Psoas muscle (tissue), 8 donors: ENCODE results near the gene GAP43. TPM values are rescaled to one million over a fixed set of nuclear protein-coding genes. Genes with fewer than 3 reads are reported as not detected.

Experiments used
- ATAC-seq, 4 donors: fragments of 200-7000 bp; cut with Tn5 transposase; one replicate each; pipeline ENCODE4 v1.9.1; 2020; ENCODE audit warnings: moderate library complexity in 3 of 4, mild to moderate bottlenecking in 2 of 4
- DNase-seq, 2 donors: peaks; one replicate each; pipeline ENCODE4 v3.0.0-alpha.2; 2020
- H3K27ac ChIP-seq: fragments of 200-600 bp; one replicate; pipeline ENCODE4 v1.8.0; 2022
- H3K27me3 ChIP-seq, 3 donors: fragments of 200-600 bp in 1 of 3; one replicate each; pipeline versions ENCODE4 v1.6.1 to v1.8.0; 2013 to 2022; ENCODE audit warnings: low read length in 2 of 3, mild to moderate bottlenecking in 2 of 3, moderate library complexity in 1 of 3; ENCODE audit not compliant: insufficient read depth in 3 of 3
- H3K36me3 ChIP-seq, 2 donors: fragments of 200-600 bp in 1 of 2; one replicate each; pipeline versions ENCODE4 v1.6.1 to v1.8.0; 2013 to 2022; ENCODE audit warnings: low read depth in 1 of 2, mild to moderate bottlenecking in 1 of 2, moderate library complexity in 1 of 2; ENCODE audit not compliant: insufficient read depth in 1 of 2
- H3K4me1 ChIP-seq: fragments of 200-600 bp; one replicate; pipeline ENCODE4 v1.8.0; 2022
- H3K4me3 ChIP-seq: fragments of 200-600 bp; one replicate; pipeline ENCODE4 v1.8.0; 2022; ENCODE audit warnings: mild to moderate bottlenecking
- H3K9me3 ChIP-seq: fragments of 200-600 bp; one replicate; pipeline ENCODE4 v1.8.0; 2022
- WGBS, 3 donors: extraction: QIAGEN DNeasy Blood & Tissue Kit; methylation state at CpG; one replicate each; pipeline versions ENCODE4 v1.1.6 to v1.1.7; 2013; 5-methylcytosine and 5-hydroxymethylcytosine counted together
- intact Hi-C, 2 donors: fragments of 100-400 bp; cut with DNase I; formaldehyde crosslinking; loops; one replicate each; pipeline versions ENCODE4 v1.11.0 to v1.14.2; 2022
- polyA plus RNA-seq, 3 donors: library from polyadenylated mRNA; stranded (reverse); fragments of 200-250 nt; gene quantifications; one replicate each; pipeline ENCODE4 v1.2.3, GENCODE V29; 2013
- total RNA-seq, 4 donors: library from RNA; stranded (reverse); fragmentation: NEBNext Ultra II Directional in 2 of 4; extraction: Animal tissue kit (Norgen Biotek cat#: 25700) in 2 of 4; gene quantifications; one replicate each; pipeline versions ENCODE4 v1.2.1 to v1.2.4, GENCODE V29; 2021 to 2023
- TF ChIP-seq, protein P1 (sequence below): fragments of 200-600 bp; IDR thresholded peaks from one replicate; pipeline ENCODE4 v1.8.0; 2022; ENCODE audit warnings: antibody characterized with exemption
- donor health status: healthy with polysubstance abuse.
- donor health status: DM: no; HTN: no; CAD: no; lungs with moderate emphysema.
- donor health status: Bipolar disorder and iron deficiency.
- donor health status: healthy.
- donor health status: DM: yes; HTN: yes; CAD: no.
- donor health status: DM: no; HTN: no; CAD: no.
- donor health status: DM: no; HTN: no; CAD: no.
- donor health status: DM: yes; HTN: yes; CAD: no.

GAP43 gene
- total and polyA plus RNA-seq, 7 donors, result 0.05 to 0.56 (median 0.35) TPM; not detected in 2

DNA sequence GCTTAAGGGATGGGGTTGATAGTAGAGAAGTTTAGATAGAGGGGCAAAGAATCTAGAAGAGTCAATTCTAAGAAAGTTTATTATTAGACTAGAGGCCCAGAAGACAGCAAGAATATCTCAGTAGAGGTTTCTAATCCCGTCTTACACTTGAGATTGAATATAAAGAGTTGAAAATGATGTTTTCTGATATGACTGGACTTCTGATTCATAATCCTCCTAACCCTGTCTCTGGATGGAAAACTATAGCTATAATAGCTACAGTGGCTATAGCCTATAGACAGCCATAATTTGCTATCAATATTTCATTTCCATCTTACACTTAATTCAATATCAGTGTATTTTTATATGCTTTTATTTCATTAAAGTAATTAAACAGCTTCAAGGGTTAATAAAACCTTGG lies 60.0 kb downstream of the GAP43 start:
- ATAC-seq, result no peak
- Histone ChIP-seq H3K27me3 (no peaks in the 10 kb centered on the region), H3K36me3 (no peaks in the 10 kb centered on the region), H3K4me3 (no peak overlapping the region), H3K27ac (no peak overlapping the region), H3K9me3 (no peaks in the 10 kb centered on the region), H3K4me1 (no peaks in the 10 kb centered on the region)
- DNase-seq, result no peak
- TF ChIP-seq, protein P1, sequence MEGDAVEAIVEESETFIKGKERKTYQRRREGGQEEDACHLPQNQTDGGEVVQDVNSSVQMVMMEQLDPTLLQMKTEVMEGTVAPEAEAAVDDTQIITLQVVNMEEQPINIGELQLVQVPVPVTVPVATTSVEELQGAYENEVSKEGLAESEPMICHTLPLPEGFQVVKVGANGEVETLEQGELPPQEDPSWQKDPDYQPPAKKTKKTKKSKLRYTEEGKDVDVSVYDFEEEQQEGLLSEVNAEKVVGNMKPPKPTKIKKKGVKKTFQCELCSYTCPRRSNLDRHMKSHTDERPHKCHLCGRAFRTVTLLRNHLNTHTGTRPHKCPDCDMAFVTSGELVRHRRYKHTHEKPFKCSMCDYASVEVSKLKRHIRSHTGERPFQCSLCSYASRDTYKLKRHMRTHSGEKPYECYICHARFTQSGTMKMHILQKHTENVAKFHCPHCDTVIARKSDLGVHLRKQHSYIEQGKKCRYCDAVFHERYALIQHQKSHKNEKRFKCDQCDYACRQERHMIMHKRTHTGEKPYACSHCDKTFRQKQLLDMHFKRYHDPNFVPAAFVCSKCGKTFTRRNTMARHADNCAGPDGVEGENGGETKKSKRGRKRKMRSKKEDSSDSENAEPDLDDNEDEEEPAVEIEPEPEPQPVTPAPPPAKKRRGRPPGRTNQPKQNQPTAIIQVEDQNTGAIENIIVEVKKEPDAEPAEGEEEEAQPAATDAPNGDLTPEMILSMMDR, result no peak
- WGBS, 3 donors, result 86 to 100% (median 94%) methylated on average over 1 of the region's 1 CpG
- intact Hi-C loops, result no loop called here

- intact Hi-C loops, result no loop called here
- H3K27ac ChIP-seq, result no peak overlapping the region
- no peaks in the 10 kb centered on the region for H3K4me1 ChIP-seq
- no peaks in the 10 kb centered on the region for H3K9me3 ChIP-seq
- TF ChIP-seq, protein P1, result no peak
- DNase-seq, result no peak
- no peaks in the 10 kb centered on the region for H3K27me3 ChIP-seq
- no peak overlapping the region for H3K4me3 ChIP-seq
- no peaks in the 10 kb centered on the region for H3K36me3 ChIP-seq
- 89 to 91% (median 91%) methylated on average over 3 of the region's 3 CpGs for WGBS, 3 donors
- no peak for ATAC-seq
Observed at GRCh38 chr3:115683773-115684172, 60.5 kb downstream of the GAP43 start.

DNA sequence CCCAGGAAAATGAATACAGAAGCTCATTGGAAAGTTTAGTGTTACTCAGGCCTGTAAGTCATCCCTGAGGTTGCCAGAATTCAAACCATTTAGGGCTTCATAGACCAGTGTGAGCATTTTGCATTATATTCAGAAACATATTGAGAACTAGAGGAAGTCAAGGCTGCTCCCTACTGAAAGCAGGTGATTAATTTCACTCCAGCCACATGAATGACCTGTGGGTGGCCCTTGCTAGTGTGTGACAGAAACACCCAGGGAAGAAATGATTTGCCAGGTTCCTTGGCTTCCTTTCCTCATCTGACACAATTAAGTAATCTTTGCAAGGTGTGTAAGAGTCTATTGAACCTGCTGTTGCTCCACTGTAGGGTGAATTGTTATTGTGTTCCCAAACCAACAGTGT lies 61.8 kb downstream of the GAP43 start:
- intact Hi-C loops, result no loop called here
- no peaks in the 10 kb centered on the region for H3K9me3 ChIP-seq
- H3K27ac ChIP-seq, result no peak overlapping the region
- no peak overlapping the region for H3K4me3 ChIP-seq
- H3K36me3 ChIP-seq, result no peaks in the 10 kb centered on the region
- ATAC-seq (no peak), DNase-seq (no peak)
- H3K27me3 ChIP-seq, result no peaks in the 10 kb centered on the region
- TF ChIP-seq, protein P1, result no peak
- no peaks in the 10 kb centered on the region for H3K4me1 ChIP-seq

DNA sequence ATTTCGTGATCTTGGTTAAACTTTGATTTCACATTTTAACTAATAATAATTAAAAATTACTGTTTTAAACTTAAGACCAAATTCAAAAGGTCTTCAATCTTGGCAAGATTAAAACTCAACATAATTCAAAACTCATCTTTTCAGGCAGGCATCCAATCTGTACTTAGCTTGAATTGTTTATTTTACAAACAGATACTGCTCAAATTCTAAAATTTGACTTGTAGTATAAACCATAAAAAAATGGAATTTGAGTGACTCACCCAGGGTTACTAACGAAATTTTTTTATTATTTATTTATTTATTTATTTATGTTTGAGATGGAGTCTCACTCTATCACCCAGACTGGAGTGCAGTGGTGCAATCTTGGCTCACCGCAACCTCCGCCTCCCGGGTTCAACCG lies 64.4 kb downstream of the GAP43 start:
- H3K36me3 ChIP-seq, result no peaks in the 10 kb centered on the region
- no peaks in the 10 kb centered on the region for H3K9me3 ChIP-seq
- H3K4me1 ChIP-seq, result no peaks in the 10 kb centered on the region
- no peak overlapping the region for H3K4me3 ChIP-seq
- intact Hi-C loops, result no loop called here
- no peaks in the 10 kb centered on the region for H3K27me3 ChIP-seq
- TF ChIP-seq, protein P1, result no peak
- DNase-seq (no peak), ATAC-seq (no peak)
- H3K27ac ChIP-seq, result no peak overlapping the region
- WGBS, 3 donors, result 93 to 96% (median 95%) methylated on average over 6 of the region's 6 CpGs

DNA sequence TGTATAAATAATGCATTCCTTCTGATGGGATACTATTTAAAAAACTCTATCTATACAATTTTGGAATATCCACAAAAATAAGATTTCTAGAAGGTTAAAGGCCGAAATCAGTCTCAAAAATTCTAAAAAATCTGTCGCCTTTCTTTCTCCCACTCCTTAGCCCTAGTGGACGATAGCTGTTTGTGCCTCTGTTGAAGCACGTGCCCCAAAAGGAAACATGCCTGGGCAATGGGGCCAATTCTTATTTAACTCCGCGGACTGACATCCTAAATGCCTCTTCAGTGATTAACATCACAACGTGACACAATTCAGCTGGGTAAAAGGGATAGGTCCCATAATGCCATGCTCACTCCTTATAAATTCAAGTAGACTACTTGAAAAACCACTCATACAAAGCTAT lies 65.1 kb downstream of the GAP43 start:
- H3K27me3 ChIP-seq, result no peaks in the 10 kb centered on the region
- H3K4me1 ChIP-seq, result no peaks in the 10 kb centered on the region
- intact Hi-C loops, result no loop called here
- DNase-seq (no peak), ATAC-seq (no peak)
- TF ChIP-seq, protein P1, result no peak
- 93 to 97% (median 93%) methylated on average over 7 of the region's 7 CpGs for WGBS, 3 donors
- H3K27ac ChIP-seq, result no peak overlapping the region
- no peaks in the 10 kb centered on the region for H3K9me3 ChIP-seq
- no peaks in the 10 kb centered on the region for H3K36me3 ChIP-seq
- no peak overlapping the region for H3K4me3 ChIP-seq
